ENCODE measurements around the gene GCSAML.

DNA sequence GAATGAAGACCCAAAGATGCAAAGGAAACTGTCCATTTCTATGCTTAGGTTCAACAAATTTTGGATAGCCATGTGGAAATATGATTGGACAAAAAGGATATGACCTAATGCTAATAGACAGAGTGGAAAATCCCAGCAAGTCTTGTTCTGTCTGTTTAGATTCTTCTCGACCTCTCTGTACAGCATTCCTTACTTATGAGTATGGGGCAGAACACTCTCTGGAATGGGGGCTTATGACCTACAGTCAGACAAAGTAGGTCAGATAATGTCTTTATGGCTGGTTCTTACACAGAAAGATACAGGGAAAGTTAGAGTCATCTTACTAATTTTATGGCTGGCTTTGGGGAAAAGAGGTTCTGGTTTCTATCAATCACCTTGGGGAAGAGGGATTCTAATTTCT, 2.8 kb downstream of the GCSAML start:
- TF ChIP-seq CTCF (IDR thresholded peaks at IDR 0.05): no peak
- no peak for TF ChIP-seq POLR2A (IDR thresholded peaks at IDR 0.05)
